HG03139 (cell line): ENCODE results near the gene CSF1.

ENCODE experiments used
- ATAC-seq: cut with Tn5 transposase; IDR thresholded peaks from one replicate; pipeline ENCODE4 v1.9.1; 2021; ENCODE audit not compliant: unreplicated experiment

The CSF1 gene

DNA sequence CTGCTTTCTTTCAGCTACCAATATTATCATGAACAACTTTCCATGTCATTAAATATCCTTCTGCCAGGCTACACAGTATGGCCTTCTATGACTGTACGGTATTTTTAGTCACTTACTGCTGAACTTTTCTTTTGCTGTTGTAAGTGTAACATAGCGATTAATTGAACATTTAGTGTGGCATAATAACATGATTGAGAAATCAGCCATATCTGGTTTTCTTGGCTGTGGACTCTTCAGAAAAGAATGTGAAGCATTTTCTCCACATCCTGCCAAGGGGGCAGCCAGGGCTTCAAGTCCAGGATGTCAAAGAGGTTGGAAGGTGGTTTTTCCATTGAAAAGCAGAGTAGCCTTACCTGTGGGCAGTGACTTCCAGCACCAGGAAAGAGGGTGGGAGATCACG lies 65.1 kb downstream of the CSF1 start:
- ATAC-seq, result no peak

DNA sequence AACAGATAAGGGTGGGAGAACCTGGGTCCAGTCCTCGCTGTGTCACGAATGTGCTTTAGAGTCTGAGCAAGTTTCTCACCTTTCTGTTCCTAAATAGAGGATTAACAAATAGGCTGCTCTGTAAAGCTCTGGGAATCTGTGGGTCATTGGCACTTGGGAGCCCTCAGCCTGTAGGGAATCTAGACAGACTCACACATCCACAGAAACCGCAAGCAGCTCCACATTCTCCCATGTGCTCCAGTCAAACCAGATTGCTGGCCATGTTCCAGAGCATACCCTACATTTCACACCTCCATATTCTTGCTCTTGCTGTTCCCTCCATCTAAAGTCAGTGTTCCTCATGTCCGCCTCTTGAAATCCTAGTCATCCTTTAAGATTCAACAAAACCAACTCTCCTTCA lies 66.1 kb downstream of the CSF1 start:
- no peak for ATAC-seq

DNA sequence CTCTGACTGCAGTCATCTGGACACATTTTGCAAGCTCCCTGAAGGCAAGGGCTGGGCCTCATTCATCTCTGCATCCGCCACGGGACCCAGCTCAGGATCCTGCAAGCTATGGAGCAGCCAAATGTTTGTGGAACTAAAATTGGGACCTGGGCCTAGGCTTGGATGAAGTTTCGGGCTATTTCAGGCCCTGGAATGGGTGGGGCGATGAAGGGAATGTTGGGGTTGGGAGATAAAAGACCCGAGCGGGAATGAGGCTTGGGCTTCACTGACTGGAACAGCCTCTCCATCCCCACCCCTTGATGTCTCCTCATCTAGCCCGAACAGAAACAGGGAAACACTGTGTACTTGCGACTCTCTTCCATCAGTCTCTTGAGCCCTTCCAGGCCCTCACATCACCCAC lies 66.6 kb downstream of the CSF1 start:
- no peak for ATAC-seq

DNA sequence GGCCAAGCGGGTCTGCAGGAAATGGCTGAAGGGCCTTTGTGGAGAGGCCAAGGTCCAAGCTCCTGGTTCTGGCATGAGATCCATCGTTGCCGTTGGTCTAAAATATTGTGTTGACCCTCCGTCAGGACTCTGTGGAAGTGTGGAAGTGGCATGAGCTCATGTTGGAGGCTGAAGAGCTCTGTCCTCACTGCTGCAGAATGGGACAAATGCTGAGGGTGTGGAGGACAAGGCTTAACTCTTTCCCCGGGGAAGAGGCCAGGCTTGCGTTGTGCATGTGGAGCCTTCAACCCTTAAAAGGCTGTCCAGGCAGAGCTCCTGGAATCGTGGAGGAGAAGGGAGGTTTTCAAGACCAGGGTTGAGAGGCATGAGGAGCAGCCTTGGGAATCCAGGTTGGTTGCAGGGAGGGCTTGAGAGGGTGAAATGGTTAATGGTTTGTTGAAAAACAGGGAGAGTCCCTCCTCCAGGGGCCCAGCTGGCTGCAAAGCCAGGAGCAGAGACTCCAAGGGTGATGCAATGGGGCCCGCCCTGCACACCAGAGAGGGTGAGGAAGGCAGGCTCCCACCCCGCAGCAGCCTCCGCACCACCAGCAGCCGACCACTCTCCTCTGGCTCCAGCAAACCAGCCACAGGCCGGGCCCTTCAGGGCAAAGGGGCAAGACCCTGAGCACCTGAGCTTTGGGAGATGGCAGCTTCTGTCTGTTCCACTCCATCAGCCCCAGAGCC lies 67.2 kb downstream of the CSF1 start:
- ATAC-seq, result no peak

DNA sequence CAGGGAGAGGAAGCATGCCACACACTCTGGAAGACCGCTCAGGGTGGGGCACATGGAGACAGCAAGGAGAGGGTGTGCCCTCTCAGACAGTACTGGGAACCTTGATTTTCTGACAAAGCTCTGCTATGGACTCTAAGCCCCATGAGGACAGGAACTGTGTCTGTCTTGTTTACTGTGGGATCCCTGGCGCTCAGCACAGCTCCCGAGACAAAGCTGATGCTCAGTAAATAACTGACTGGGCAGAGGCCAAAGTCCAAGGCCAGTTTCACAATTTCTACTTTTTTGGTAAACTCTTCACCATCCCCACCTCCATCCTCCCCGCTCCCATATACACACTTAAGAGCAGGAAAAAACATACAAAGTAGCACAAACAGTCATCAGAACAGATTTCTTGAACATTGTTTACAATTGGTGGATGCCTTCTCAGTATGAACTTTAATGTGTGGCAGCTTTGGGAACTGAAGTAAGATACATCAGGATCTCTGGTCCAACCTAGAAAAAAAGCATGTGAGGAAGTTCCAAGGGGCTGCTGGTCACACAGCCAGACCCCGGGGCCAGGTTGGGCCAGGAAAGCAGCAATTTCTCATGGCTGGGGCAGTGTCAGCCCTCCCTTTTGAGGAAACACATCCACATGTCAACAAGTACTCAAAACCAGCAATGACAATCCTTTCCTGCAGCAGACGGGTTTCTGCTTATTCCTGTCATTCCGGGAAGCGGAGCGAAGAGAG lies 68.3 kb downstream of the CSF1 start:
- ATAC-seq, result no peak

DNA sequence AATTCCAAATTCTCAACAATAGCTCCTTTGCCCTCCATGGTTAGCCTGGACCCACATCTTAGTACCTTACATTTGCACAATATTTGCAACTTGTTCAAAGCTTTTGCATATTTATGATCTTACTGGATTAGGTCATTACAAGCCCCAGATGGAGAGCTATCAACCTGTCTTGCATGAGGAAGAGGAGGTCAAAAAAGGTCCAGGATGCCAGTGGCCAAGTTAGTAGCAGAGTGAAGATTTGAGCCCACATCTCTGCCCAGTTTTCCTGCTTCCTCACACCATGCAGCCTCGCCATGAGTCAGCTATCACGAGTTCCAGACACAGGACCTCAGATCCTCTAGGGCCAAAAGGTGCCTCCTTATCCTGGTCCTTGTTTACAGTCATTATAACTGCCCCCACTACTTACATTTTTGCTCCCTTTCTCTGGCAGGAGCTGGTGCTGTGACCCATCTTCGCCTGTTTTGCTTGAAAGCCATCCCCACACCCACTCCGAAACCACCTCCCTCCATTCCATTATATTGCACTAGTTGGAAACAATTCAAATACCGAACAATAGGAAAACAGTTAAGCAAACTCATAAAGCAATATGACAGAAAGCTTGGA lies 68.9 kb downstream of the CSF1 start:
- ATAC-seq, result no peak
